Lung (tissue), 12 donors: ENCODE results near the gene PRKCE. TPM values are rescaled to one million over a fixed set of nuclear protein-coding genes. Genes with fewer than 3 reads are reported as not detected.
A peak's percentile ranks its signal among the peaks of the same experiment; 100 is the strongest.

ENCODE experiments used
- ATAC-seq: fragments of 200-7000 bp; cut with Tn5 transposase; one replicate; pipeline ENCODE4 v1.9.1; 2020; ENCODE audit warnings: moderate number of reproducible peaks; ENCODE audit not compliant: insufficient read depth, low FRiP score
- DNase-seq, 3 donors: peaks; one replicate each; pipeline ENCODE4 v3.0.0-alpha.2; 2013 to 2017
- H3K27ac ChIP-seq, 2 donors: one replicate each; pipeline ENCODE4 v1.5.1; 2013; ENCODE audit warnings: mild to moderate bottlenecking in 2 of 2, moderate library complexity in 2 of 2, control low read depth in 1 of 2, inconsistent platforms in 1 of 2, low read depth in 1 of 2, low read length in 1 of 2
- H3K27me3 ChIP-seq, 3 donors: one replicate each; pipeline ENCODE4 v1.5.1; 2013; ENCODE audit warnings: low read length in 2 of 3; ENCODE audit not compliant: control insufficient read depth in 3 of 3, insufficient read depth in 3 of 3
- H3K36me3 ChIP-seq, 4 donors: one replicate each; pipeline ENCODE4 v1.5.1; 2013; ENCODE audit warnings: low read length in 4 of 4, mild to moderate bottlenecking in 1 of 4, moderate library complexity in 1 of 4; ENCODE audit not compliant: control insufficient read depth in 4 of 4, insufficient read depth in 4 of 4
- H3K4me1 ChIP-seq, 5 donors: one replicate each; pipeline ENCODE4 v1.5.1; 2013; ENCODE audit warnings: low read length in 5 of 5, mild to moderate bottlenecking in 2 of 5, moderate library complexity in 1 of 5; ENCODE audit not compliant: control insufficient read depth in 5 of 5, insufficient read depth in 5 of 5
- H3K4me3 ChIP-seq: one replicate; pipeline ENCODE4 v1.5.1; 2013; ENCODE audit warnings: mild to moderate bottlenecking, control low read depth, moderate library complexity
- H3K9ac ChIP-seq, 2 donors: one replicate each; pipeline ENCODE4 v1.5.1; 2013; ENCODE audit warnings: low read length in 2 of 2, control low read depth in 1 of 2; ENCODE audit not compliant: insufficient read depth in 1 of 2
- H3K9me3 ChIP-seq, 4 donors: one replicate each; pipeline ENCODE4 v1.5.1; 2013; ENCODE audit warnings: low read length in 3 of 4, mild to moderate bottlenecking in 1 of 4, moderate library complexity in 1 of 4; ENCODE audit not compliant: control insufficient read depth in 4 of 4, insufficient read depth in 3 of 4
- CTCF ChIP-seq: IDR thresholded peaks from 2 replicates; pipeline ENCODE4 v1.5.1; 2012; ENCODE audit warnings: mild to moderate bottlenecking; ENCODE audit errors: control extremely low read depth, extremely low read depth
- WGBS, 2 donors: extraction: QIAGEN DNeasy Blood & Tissue Kit; methylation state at CpG; one replicate each; pipeline ENCODE4 v1.1.7; 2013; 5-methylcytosine and 5-hydroxymethylcytosine counted together
- polyA plus RNA-seq, 2 donors: library from polyadenylated mRNA; stranded (reverse); fragments of 200-250 nt; gene quantifications; one replicate each; pipeline ENCODE4 v1.2.1, GENCODE V29; 2013
- total RNA-seq, 2 donors: library from RNA; depleted of rRNA in 1 of 2; stranded (reverse); fragments of >200 nt in 1 of 2; gene quantifications; one replicate each; pipeline ENCODE4 v1.2.1, GENCODE V29; 2014 to 2021
- donor health status: control.
- donor health status: control.
- donor health status: Bipolar disorder and iron deficiency.
- donor health status: healthy.
- donor health status: DM: yes; HTN: yes; CAD: no.

Gene PRKCE
- total and polyA plus RNA-seq, 4 donors = 12.5 to 82.2 (median 32.1) TPM

GRCh38 chr2:45653122-45653913 is 1.8 kb downstream of the PRKCE start:
- H3K4me1 ChIP-seq = peaks cover 0 to 37% (median 10%) of the 10 kb centered on the region in 5 donors
- 65 to 75% methylated on average over 5 of the region's 5 CpGs for WGBS, 2 donors

GRCh38 chr2:45654250-45654649 is 2.8 kb downstream of the PRKCE start:
- no peak for ATAC-seq
- Histone ChIP-seq H3K4me3 (no peak overlapping the region), H3K9me3 (no peaks in the 10 kb centered on the region), H3K27me3 (no peaks in the 10 kb centered on the region), H3K36me3 (peaks cover 0 to 2% (median 0%) of the 10 kb centered on the region in 4 donors), H3K9ac (no peak overlapping the region), H3K4me1 (peaks cover 0 to 31% (median 10%) of the 10 kb centered on the region in 5 donors), H3K27ac (no peak overlapping the region)
- peak in 2 of 3 donors; percentile 34 to 63 for DNase-seq
- 76 to 89% methylated on average over 3 of the region's 3 CpGs for WGBS, 2 donors
- TF ChIP-seq CTCF = no peak

More at GRCh38 chr2:45653122-45653913, 1.8 kb downstream of the PRKCE start:
- Histone ChIP-seq H3K4me3 (peak overlapping the region; percentile 81), H3K27ac (no peak overlapping the region), H3K36me3 (peaks cover 0 to 2% (median 0%) of the 10 kb centered on the region in 4 donors), H3K9ac (peak overlapping the region in 1 of 2 donors; percentile 57), H3K27me3 (no peaks in the 10 kb centered on the region), H3K9me3 (no peaks in the 10 kb centered on the region)
- TF ChIP-seq CTCF = no peak
- peak in 2 of 3 donors; percentile 52 to 56 for DNase-seq
- no peak for ATAC-seq

- Histone ChIP-seq H3K4me3 (no peak overlapping the region), H3K36me3 (peaks cover 0 to 7% (median 3%) of the 10 kb centered on the region in 4 donors), H3K27ac (no peak overlapping the region), H3K9ac (no peak overlapping the region), H3K9me3 (no peaks in the 10 kb centered on the region), H3K4me1 (peaks cover 0 to 7% (median 0%) of the 10 kb centered on the region in 5 donors), H3K27me3 (no peaks in the 10 kb centered on the region)
- no peak for ATAC-seq
- WGBS, 2 donors = 55 to 65% methylated on average over 2 of the region's 2 CpGs
- no peak for DNase-seq
- TF ChIP-seq CTCF = no peak
Observed at GRCh38 chr2:45661828-45662227, 10.4 kb downstream of the PRKCE start.
